ENCODE measurements around the gene JMJD6.
"Not testable (repeated sequence)": the region's sequence is repeated elsewhere in the genome, so short reads cannot be mapped to it uniquely, and the experiment has no call there.

JMJD6 gene

DNA sequence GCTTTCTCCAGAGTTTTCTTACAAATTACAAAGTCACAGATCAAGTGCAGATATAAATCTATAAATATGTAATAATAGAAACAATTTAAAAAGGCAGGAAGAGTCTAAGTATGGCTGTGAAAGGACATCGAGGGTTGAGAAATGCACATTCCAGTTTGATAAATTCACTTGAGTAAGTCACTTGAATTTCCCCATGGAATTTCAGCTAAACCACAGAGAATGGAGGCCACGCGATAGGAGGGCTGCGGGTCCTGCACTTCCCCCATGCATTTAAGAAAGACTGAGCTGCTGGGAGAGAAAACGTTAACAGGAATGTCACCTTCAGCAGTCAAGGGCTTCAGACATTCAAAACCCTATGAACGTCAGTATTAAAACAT is 9.6 kb downstream of the JMJD6 start:
- Histone ChIP-seq H3K27me3 (ENCODE audit: low read depth) (no peaks in the 10 kb centered on the region), H3K9me3 (no peaks in the 10 kb centered on the region), H3K4me3 (no peak overlapping the region), H3K4me1 (peaks cover under 1% of the 10 kb centered on the region), H3K36me3 (replicated peaks) (peaks cover 80% of the 10 kb centered on the region)
- no peak for DNase-seq (ENCODE audit: low spot score in 2 of 2)
- in situ Hi-C loops (cut with MboI; ENCODE audit: low sequenced_read_pairs) = no loop called here

DNA sequence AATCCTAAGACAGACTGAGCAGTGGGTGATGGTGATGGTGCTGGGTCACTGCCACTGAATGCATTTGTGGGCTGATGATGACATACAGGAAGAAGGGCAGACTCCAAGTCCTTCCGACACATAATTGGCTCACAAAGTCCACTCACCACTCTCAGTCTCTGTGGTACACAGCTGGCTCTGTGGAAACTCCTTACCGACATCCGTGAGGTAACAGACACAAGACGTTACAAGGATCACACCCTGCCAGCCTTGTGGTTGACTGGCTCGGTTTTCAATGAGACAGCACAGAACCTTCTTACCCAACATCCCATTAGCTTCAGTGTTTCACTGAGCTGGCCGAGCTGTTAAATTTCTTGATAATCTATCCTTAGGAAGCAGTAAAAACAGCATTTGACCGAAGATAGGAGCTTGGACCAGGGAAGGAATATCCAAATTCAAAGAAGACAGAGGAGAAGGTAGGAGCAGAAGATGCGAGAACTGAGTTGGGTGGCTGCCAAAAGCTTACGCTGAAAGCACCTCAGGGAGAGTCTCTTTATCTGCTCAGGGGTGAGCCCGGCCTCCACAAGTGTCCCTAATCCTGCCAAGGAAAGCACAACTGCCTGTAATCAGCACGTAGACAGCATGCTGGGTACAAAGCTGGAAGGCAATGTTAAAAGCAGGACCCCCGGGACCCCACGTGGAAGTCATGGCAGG is 10.1 kb downstream of the JMJD6 start:
- DNase-seq (ENCODE audit: low spot score in 2 of 2) = no peak
- Histone ChIP-seq H3K36me3 (replicated peaks) (peaks cover 74% of the 10 kb centered on the region), H3K4me3 (no peak overlapping the region), H3K9me3 (no peaks in the 10 kb centered on the region), H3K27me3 (ENCODE audit: low read depth) (no peaks in the 10 kb centered on the region), H3K4me1 (peaks cover 6% of the 10 kb centered on the region)
- in situ Hi-C loops (cut with MboI; ENCODE audit: low sequenced_read_pairs) = no loop called here

DNA sequence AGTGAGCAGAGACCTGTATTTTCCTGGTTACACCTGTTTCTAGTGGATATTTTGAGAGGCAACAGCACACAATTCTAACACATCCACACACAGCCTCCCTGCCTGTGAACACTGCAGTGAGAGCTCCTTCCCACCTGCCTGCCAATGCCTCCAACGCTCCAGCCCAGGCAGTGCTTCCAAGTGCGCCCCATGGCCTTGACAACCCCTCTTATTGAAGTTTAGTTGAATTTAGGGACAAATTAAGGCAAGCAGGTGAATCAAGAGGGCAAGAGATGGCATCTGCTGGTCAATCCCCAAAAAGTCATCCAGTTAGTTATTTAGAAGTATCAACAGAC is 10.9 kb downstream of the JMJD6 start:
- in situ Hi-C loops (cut with MboI; ENCODE audit: low sequenced_read_pairs) = no loop called here
- no peak overlapping the region for H3K4me3 ChIP-seq

DNA sequence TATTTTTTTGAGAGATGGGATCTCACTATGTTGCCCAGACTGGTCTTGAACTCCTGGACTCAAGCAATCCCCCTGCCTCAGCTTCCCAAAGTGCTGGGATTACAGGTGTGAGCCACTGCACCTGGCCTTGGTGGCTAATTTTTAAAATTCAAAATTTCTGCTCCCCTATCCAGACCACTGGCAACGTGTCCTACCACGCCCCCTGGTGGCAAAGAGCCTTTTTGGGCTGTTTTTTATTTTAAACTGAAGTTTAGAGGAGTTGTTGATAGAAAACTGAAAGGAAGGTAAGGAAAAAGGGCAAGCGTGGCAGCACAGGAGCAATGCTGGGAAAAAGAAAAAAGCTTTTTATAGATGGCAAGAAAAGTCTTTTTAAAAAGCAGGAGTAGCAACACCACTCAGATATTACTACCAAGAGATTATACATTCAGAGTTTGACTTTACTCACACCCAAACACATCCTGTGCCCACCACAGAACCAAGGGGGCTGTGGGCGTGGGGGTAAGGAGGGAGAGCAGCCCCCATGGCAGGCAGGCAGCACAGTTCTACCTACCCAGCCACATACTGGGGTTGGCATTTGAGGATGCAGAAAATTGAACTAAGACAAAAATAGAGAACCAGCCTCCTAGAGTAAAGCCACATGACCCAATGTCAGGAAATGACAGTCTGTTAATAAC is 11.4 kb downstream of the JMJD6 start:
- Histone ChIP-seq H3K4me3 (no peak overlapping the region), H3K9me3 (no peaks in the 10 kb centered on the region), H3K27me3 (ENCODE audit: low read depth) (no peaks in the 10 kb centered on the region), H3K4me1 (peaks cover 10% of the 10 kb centered on the region), H3K36me3 (replicated peaks) (peaks cover 61% of the 10 kb centered on the region)
- in situ Hi-C loops (cut with MboI; ENCODE audit: low sequenced_read_pairs) = no loop called here
- peak in 1 of 2 experiments; percentile 87 for DNase-seq (ENCODE audit: low spot score in 2 of 2)

More for the DNA sequence above, 10.9 kb downstream of the JMJD6 start:
- Histone ChIP-seq H3K36me3 (replicated peaks) (peaks cover 66% of the 10 kb centered on the region), H3K4me1 (peaks cover 10% of the 10 kb centered on the region), H3K27me3 (ENCODE audit: low read depth) (no peaks in the 10 kb centered on the region), H3K9me3 (no peaks in the 10 kb centered on the region)
- DNase-seq (ENCODE audit: low spot score in 2 of 2) = no peak

DNA sequence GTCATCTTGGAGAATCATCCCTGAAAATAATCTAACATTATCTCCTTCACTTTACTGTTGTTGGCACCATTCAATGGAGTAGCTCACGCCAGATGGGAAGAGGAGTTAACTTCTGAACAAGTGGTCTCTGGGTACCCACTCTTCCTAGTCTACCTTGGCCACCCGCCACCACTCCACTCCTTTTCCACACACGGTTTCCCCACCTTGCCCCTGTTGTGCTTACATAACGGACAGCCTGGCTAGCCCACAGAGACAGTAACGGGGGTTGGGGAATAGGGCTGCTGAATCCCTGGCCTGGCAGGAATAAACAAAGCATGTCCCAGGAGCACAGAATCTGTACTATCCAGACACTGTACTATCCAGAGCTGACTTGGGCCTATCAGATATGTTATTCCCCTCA is 12.1 kb downstream of the JMJD6 start:
- no peak overlapping the region for H3K4me3 ChIP-seq
- DNase-seq (ENCODE audit: low spot score in 2 of 2) = no peak
- H3K4me1 ChIP-seq = peaks cover 15% of the 10 kb centered on the region
- no peaks in the 10 kb centered on the region for H3K9me3 ChIP-seq
- in situ Hi-C loops (cut with MboI; ENCODE audit: low sequenced_read_pairs) = no loop called here
- peaks cover 55% of the 10 kb centered on the region for H3K36me3 ChIP-seq (replicated peaks)
- H3K27me3 ChIP-seq (ENCODE audit: low read depth) = no peaks in the 10 kb centered on the region

- no peak for DNase-seq (ENCODE audit: low spot score in 2 of 2)
- Histone ChIP-seq H3K4me3 (no peak overlapping the region), H3K4me1 (peaks cover 21% of the 10 kb centered on the region), H3K9me3 (no peaks in the 10 kb centered on the region), H3K27me3 (ENCODE audit: low read depth) (no peaks in the 10 kb centered on the region), H3K36me3 (replicated peaks) (peaks cover 49% of the 10 kb centered on the region)
- in situ Hi-C loops (cut with MboI; ENCODE audit: low sequenced_read_pairs) = no loop called here
These were observed 12.6 kb downstream of the JMJD6 start for GRCh38 chr17:76713765-76714164.

GRCh38 chr17:76712321-76712720 is 14.1 kb downstream of the JMJD6 start:
- DNase-seq (ENCODE audit: low spot score in 2 of 2); H3K4me3 ChIP-seq; H3K27me3 ChIP-seq (ENCODE audit: low read depth); in situ Hi-C loops (cut with MboI; ENCODE audit: low sequenced_read_pairs); H3K9me3 ChIP-seq: not testable (repeated sequence)
- Histone ChIP-seq H3K4me1 (peaks cover 27% of the 10 kb centered on the region), H3K36me3 (replicated peaks) (peaks cover 36% of the 10 kb centered on the region)

GRCh38 chr17:76710863-76711611 is 15.4 kb downstream of the JMJD6 start, which contains the start of gene MXRA7:
MXRA7 (minus strand) TSS chr17:76710965; CDS start chr17:76710946, 19 bp downstream.
- peak within 1 kb of the TSS; percentile 50 for H3K4me3 ChIP-seq
- H3K27me3 ChIP-seq (ENCODE audit: low read depth) = no peaks in the 10 kb centered on the region
- peaks cover 26% of the 10 kb centered on the region for H3K36me3 ChIP-seq (replicated peaks)
- peak; percentile 83 to 85 for DNase-seq (ENCODE audit: low spot score in 2 of 2)
- no peaks in the 10 kb centered on the region for H3K9me3 ChIP-seq
- in situ Hi-C loops (cut with MboI; ENCODE audit: low sequenced_read_pairs) = no loop called here
- peaks cover 27% of the 10 kb centered on the region for H3K4me1 ChIP-seq

DNA sequence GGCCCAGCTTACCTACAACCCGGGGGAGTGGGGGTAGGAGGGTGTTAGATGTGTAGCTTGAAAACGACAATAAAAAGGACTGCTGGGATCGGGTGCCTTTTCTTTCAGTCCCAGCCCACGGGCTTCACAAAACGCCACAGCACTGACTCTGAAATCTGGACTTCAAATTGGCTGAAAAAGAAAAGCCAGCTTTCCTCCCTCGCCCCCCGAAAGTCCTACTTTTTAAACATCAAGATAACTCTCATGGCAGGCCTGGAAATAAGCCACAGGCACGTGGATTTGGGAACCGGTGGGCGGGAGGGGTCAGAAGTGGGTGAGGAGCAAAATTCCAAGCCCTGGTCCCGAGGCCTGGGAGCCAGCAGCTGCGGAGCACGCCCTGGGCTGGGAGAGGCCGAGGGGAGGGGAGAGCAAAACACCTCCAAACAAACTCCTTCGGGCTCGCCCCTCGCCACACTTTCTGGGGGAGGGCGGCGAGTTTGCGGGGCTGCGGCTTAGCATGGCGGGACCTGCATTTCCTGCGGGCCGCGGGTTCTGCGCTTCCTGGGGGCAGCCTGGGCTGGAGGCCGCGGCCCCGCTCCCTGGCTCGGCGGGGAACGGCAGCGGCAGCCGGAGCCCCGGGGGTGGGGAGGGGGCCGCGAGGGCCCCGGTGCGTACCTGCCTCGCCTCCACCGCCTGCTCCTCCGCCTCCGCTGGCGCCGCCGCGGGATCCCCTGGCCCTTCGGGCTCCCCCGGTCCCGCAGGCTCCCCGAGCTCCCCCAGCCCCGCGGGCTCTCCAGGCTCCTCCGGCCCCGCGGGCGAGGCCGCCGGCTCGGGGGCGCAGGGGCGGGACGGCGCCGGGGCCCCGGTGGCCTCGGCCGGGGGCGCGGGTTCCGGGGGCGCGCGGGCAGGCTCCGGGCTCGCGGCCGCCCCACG is 16.2 kb downstream of the JMJD6 start:
- peaks cover 18% of the 10 kb centered on the region for H3K36me3 ChIP-seq (replicated peaks)
- H3K9me3 ChIP-seq; in situ Hi-C loops (cut with MboI; ENCODE audit: low sequenced_read_pairs); H3K27me3 ChIP-seq (ENCODE audit: low read depth): not testable (repeated sequence)
- H3K4me3 ChIP-seq = peak overlapping the region; percentile 50
- DNase-seq (ENCODE audit: low spot score in 2 of 2) = peak in 1 of 2 experiments; percentile 42
- peaks cover 27% of the 10 kb centered on the region for H3K4me1 ChIP-seq

GRCh38 chr17:76709077-76709950 is 17.1 kb downstream of the JMJD6 start:
- H3K4me3 ChIP-seq = peak overlapping the region; percentile 50
- peak; percentile 70 to 86 for DNase-seq (ENCODE audit: low spot score in 2 of 2)
- in situ Hi-C loops (cut with MboI; ENCODE audit: low sequenced_read_pairs) = no loop called here
- peaks cover 10% of the 10 kb centered on the region for H3K36me3 ChIP-seq (replicated peaks)
- H3K4me1 ChIP-seq = peaks cover 27% of the 10 kb centered on the region
- H3K9me3 ChIP-seq = no peaks in the 10 kb centered on the region
- no peaks in the 10 kb centered on the region for H3K27me3 ChIP-seq (ENCODE audit: low read depth)

DNA sequence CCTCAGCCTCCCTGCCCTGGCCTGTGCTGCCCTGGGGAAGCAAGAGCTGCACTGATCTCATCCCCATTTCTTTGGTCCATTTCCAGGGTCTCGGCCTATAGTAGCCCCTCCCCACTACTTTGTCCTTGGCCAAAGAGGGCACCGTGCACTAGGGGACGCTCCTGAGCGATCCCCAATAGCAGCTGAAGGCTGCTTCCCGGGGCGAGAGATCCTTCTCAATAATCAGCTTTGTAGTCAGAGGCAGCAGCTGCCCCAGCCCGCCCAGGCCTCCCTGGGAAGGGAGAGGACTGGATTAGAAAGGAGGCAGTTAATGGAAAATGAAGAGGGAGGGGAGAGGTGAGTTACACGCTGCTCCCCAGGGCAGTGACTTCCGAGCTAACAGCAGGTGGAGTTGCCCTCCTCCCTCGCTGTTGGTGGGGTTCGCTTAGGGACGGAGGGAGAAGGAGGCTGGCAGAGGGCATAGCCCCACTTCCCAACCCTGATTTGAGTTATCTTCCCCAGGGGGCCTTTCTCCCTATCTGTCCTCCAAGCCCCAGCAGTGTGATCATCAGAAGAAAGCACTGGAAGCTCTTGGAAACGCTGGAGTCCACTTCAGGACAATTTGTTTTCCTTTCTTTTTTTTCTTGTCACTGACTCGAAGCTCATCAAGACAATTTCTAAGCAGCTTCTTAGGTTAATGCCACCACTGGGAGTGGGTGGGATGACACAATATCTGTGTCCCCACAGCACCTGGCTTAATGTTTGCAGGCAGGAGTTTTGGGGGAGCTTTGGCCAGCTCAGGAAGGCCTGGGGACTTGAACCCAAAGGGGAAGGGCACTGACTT is 18.2 kb downstream of the JMJD6 start:
- DNase-seq (ENCODE audit: low spot score in 2 of 2) = peak in 1 of 2 experiments; percentile 49
- no peak overlapping the region for H3K4me3 ChIP-seq

DNA sequence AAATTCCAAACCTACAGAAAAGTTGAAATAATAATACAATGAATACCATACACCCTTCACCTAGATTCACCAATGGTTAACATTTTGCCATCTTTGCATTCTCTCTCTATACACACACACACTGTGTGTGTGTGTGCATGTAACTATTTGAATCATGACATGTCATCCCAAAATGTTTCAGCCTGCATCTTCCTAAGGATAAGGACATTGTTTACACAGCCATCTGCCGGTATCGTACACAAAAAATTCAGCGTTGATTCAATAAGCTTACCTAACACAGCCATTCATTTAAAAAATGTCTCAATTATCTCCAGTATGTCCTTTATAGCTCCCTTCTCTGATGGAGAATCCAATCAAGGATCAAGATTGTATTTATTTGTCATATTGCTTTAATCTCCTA is 19.6 kb downstream of the JMJD6 start:
- no peak for DNase-seq (ENCODE audit: low spot score in 2 of 2)
- H3K4me3 ChIP-seq = no peak overlapping the region
- H3K4me1 ChIP-seq = peaks cover 28% of the 10 kb centered on the region
- H3K9me3 ChIP-seq = no peaks in the 10 kb centered on the region
- H3K27me3 ChIP-seq (ENCODE audit: low read depth) = no peaks in the 10 kb centered on the region
- in situ Hi-C loops (cut with MboI; ENCODE audit: low sequenced_read_pairs) = no loop called here
- H3K36me3 ChIP-seq (replicated peaks) = no peaks in the 10 kb centered on the region; the same call in 1 of the 2 replicates

More for the DNA sequence above, 18.2 kb downstream of the JMJD6 start:
- H3K36me3 ChIP-seq (replicated peaks) = peaks cover 4% of the 10 kb centered on the region
- H3K9me3 ChIP-seq = no peaks in the 10 kb centered on the region
- in situ Hi-C loops (cut with MboI; ENCODE audit: low sequenced_read_pairs) = no loop called here
- peaks cover 27% of the 10 kb centered on the region for H3K4me1 ChIP-seq
- no peaks in the 10 kb centered on the region for H3K27me3 ChIP-seq (ENCODE audit: low read depth)
